Gastroesophageal sphincter (tissue), 4 donors: ENCODE measurements around the gene SNCB. TPM values are rescaled to one million over a fixed set of nuclear protein-coding genes. Genes with fewer than 3 reads are reported as not detected.

Experiments used
- ATAC-seq: fragments of 150-250 bp; one replicate; pipeline ENCODE4 v1.9.1; 2016; ENCODE audit warnings: mild to moderate bottlenecking, moderate library complexity
- H3K27ac ChIP-seq, 4 donors: fragments of 200-600 bp; sonication (generic) in 3 of 4; 1 replicate in 3 of 4; 2 replicates in 1 of 4; pipeline ENCODE4 v1.5.1; 2016 to 2019
- H3K27me3 ChIP-seq: fragments of 200-600 bp; sonication (generic); one replicate; pipeline ENCODE4 v1.5.1; 2019
- H3K36me3 ChIP-seq, 2 donors: fragments of 200-600 bp; sonication (generic); one replicate each; pipeline ENCODE4 v1.5.1; 2019; ENCODE audit warnings: control low read depth in 1 of 2
- H3K4me1 ChIP-seq, 3 donors: fragments of 200-600 bp; sonication (generic); 1 replicate in 2 of 3; 2 replicates in 1 of 3; pipeline ENCODE4 v1.5.1; 2016 to 2019; ENCODE audit warnings: control low read depth in 2 of 3
- H3K4me3 ChIP-seq, 2 donors: fragments of 200-600 bp; sonication (generic); one replicate each; pipeline ENCODE4 v1.5.1; 2019; ENCODE audit warnings: mild to moderate bottlenecking in 1 of 2, moderate library complexity in 1 of 2
- H3K9me3 ChIP-seq, 3 donors: fragments of 200-600 bp; sonication (generic); one replicate each; pipeline ENCODE4 v1.5.1; 2017 to 2019; ENCODE audit warnings: control low read depth in 2 of 3
- EP300 ChIP-seq: sonication (generic); formaldehyde crosslinking; IDR thresholded peaks from one replicate; pipeline ENCODE4 v1.6.1; 2017; ENCODE audit warnings: antibody characterized with exemption, mild to moderate bottlenecking
- POLR2A ChIP-seq, 2 donors: fragments of 450-650 bp; IDR thresholded peaks; one replicate each; pipeline ENCODE4 v1.6.1; 2017; ENCODE audit warnings: antibody characterized with exemption in 2 of 2, mild to moderate bottlenecking in 2 of 2, moderate library complexity in 1 of 2
- POLR2AphosphoS5 ChIP-seq: sonication (generic); formaldehyde crosslinking; IDR thresholded peaks from one replicate; pipeline ENCODE4 v1.6.1; 2017; ENCODE audit warnings: antibody characterized with exemption
- WGBS, 2 donors: methylation state at CpG; one replicate each; pipeline ENCODE4 v1.1.5; 2018; ENCODE audit warnings: low coverage in 1 of 2; 5-methylcytosine and 5-hydroxymethylcytosine counted together
- total RNA-seq, 4 donors: library from RNA; depleted of rRNA; stranded (reverse); fragments of >200 nt; gene quantifications; one replicate each; pipeline ENCODE4 v1.1.0, GENCODE V29; 2016
- TF ChIP-seq, protein P1 (sequence below), 4 experiments: fragments of 200-600 bp in 2 of 4; fragments of 450-650 bp in 2 of 4; sonication (generic) in 1 of 4; IDR thresholded peaks; one replicate each; pipeline ENCODE4 v1.5.1; 2017 to 2019; ENCODE audit warnings: antibody characterized with exemption in 4 of 4, mild to moderate bottlenecking in 2 of 4, moderate library complexity in 2 of 4

The SNCB gene
- total RNA-seq, 4 donors from 2014 or later, result not detected

DNA sequence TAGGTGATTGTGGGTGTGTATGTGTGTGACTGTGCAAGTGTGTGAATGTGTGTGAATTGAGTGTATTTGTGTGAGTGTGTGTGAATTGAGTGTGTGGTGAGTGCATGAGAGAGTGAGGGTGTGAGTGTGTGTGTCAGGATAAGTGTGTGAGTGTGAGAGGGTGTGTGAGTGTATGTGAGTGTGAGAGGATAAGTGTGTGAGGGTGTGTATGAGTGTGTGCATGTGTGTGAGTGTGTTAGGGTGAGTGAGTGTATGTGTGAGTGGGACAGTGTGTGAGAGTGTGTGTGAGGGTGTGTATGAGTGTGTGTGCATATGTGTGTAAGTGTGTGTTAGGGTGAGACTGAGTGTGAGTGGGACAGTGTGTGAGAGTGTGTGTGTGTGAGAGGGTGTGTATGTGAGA lies 42.0 kb downstream of the SNCB start:
- Histone ChIP-seq H3K4me3 (no peak overlapping the region), H3K27me3 (peaks cover 13% of the 10 kb centered on the region), H3K27ac (no peak overlapping the region), H3K9me3 (peaks cover 0 to 25% (median 0%) of the 10 kb centered on the region in 3 donors), H3K4me1 (no peaks in the 10 kb centered on the region), H3K36me3 (no peaks in the 10 kb centered on the region)
- no peak for ATAC-seq
- TF ChIP-seq, protein P1, sequence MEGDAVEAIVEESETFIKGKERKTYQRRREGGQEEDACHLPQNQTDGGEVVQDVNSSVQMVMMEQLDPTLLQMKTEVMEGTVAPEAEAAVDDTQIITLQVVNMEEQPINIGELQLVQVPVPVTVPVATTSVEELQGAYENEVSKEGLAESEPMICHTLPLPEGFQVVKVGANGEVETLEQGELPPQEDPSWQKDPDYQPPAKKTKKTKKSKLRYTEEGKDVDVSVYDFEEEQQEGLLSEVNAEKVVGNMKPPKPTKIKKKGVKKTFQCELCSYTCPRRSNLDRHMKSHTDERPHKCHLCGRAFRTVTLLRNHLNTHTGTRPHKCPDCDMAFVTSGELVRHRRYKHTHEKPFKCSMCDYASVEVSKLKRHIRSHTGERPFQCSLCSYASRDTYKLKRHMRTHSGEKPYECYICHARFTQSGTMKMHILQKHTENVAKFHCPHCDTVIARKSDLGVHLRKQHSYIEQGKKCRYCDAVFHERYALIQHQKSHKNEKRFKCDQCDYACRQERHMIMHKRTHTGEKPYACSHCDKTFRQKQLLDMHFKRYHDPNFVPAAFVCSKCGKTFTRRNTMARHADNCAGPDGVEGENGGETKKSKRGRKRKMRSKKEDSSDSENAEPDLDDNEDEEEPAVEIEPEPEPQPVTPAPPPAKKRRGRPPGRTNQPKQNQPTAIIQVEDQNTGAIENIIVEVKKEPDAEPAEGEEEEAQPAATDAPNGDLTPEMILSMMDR (IDR thresholded peaks at IDR 0.05), result no peak
- TF ChIP-seq EP300 (no peak), POLR2AphosphoS5 (no peak), POLR2A (IDR thresholded peaks at IDR 0.05) (no peak)

DNA sequence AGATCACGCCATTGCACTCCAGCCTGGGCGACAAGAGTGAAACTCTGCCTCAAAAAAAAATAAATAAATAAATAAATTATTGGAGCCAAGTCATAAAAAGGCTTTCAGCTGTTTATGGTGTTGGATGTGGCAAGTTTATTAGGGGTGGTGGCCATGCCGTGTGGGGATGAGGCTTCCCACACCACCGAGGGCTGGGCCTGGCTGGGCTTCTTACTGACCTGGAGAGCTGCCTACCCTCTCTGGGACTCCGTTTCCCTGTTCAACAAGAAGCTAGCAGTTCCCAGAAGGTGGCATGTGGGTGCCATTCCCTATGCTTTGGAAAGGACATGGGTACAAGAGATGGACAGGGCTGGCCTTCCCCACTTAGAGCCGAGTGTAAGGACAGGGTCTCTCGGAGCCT lies 42.9 kb downstream of the SNCB start:
- TF ChIP-seq EP300, result no peak
- TF ChIP-seq, protein P1 (IDR thresholded peaks at IDR 0.05), result no peak
- no peak for TF ChIP-seq POLR2A (IDR thresholded peaks at IDR 0.05)
- no peak for TF ChIP-seq POLR2AphosphoS5
- no peak for ATAC-seq
- Histone ChIP-seq H3K9me3 (peaks cover 0 to 25% (median 0%) of the 10 kb centered on the region in 3 donors), H3K36me3 (no peaks in the 10 kb centered on the region), H3K27me3 (peaks cover 7% of the 10 kb centered on the region), H3K4me1 (no peaks in the 10 kb centered on the region), H3K4me3 (no peak overlapping the region), H3K27ac (no peak overlapping the region)
- WGBS, 2 donors, result 78 to 93% methylated on average over 2 to 7 of the region's 7 CpGs

DNA sequence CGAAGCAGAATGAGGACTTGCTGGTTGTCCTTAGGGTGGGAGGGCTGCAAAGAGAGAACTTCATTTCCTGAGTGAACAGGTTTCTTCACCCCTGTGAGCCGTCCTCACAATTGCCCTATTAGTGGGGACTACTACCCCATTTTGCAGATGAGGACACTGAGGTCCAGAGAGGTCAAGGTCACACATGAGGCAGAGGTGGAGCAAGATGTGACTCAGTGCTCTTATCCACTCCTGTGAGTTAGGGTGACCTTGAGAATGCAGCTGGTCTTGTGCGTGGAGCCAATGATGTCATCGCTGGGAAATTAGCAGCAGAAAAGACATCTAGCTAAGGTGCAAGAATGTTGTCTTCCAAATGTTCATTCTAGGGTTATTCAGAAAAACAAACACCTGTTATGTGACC lies 47.3 kb downstream of the SNCB start:
- peaks cover 7% of the 10 kb centered on the region for H3K27me3 ChIP-seq
- H3K9me3 ChIP-seq, result peaks cover 0 to 25% (median 0%) of the 10 kb centered on the region in 3 donors
- H3K4me1 ChIP-seq, result no peaks in the 10 kb centered on the region
- ATAC-seq, result no peak
- no peaks in the 10 kb centered on the region for H3K36me3 ChIP-seq
- H3K27ac ChIP-seq, result no peak overlapping the region
- 89% methylated on average over 3 of the region's 4 CpGs for WGBS, 2 donors
- no peak overlapping the region for H3K4me3 ChIP-seq
- TF ChIP-seq POLR2A (IDR thresholded peaks at IDR 0.05) (no peak), POLR2AphosphoS5 (no peak), EP300 (no peak)
- TF ChIP-seq, protein P1 (IDR thresholded peaks at IDR 0.05), result no peak

DNA sequence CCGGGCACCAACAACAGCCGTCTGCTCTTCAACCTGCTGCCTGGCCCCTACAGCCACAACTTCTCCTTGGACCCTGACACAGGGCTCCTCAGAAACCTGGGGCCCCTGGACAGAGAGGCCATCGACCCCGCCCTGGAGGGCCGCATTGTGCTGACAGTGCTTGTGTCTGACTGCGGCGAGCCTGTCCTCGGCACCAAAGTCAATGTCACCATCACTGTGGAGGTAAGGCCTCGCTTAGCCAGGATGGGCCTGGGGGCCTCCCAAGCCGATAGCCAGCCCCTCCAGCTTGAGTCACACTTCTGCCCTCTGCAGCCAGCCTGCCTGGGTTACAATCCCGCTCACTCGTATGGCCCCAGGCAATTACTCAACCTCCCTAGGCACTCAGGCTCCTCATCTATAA lies 49.0 kb downstream of the SNCB start:
- TF ChIP-seq POLR2AphosphoS5, result no peak
- no peak for TF ChIP-seq EP300
- TF ChIP-seq POLR2A (IDR thresholded peaks at IDR 0.05), result no peak
- TF ChIP-seq, protein P1 (IDR thresholded peaks at IDR 0.05), result no peak
- peaks cover 3% of the 10 kb centered on the region for H3K27me3 ChIP-seq
- no peak overlapping the region for H3K27ac ChIP-seq
- H3K36me3 ChIP-seq, result no peaks in the 10 kb centered on the region
- WGBS, 2 donors, result 46 to 83% methylated on average over 2 to 6 of the region's 12 CpGs
- H3K4me3 ChIP-seq, result no peak overlapping the region
- ATAC-seq, result no peak
- H3K9me3 ChIP-seq, result peaks cover 0 to 25% (median 0%) of the 10 kb centered on the region in 3 donors
- H3K4me1 ChIP-seq, result no peaks in the 10 kb centered on the region

DNA sequence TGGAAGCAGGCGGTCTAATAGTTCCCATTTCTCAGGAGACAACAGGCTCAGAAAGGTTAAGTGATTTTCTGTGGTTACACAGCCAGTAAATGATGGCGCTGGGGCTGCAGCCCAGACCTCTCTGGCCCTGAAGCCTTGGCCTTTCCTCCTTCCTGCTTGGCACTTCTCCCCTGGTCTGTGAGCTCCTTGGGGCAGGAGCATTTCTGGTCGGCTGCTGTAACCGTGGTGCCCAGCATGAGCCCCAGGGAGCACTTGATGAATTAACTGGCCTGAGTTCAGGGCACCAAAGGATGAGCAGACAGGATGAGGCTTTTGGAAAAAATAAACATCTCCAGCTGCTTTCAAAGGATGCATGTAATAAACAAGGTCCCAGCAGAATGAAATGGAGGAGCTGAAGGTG lies 51.0 kb downstream of the SNCB start:
- Histone ChIP-seq H3K27ac (no peak overlapping the region), H3K27me3 (peaks cover 13% of the 10 kb centered on the region), H3K4me1 (no peaks in the 10 kb centered on the region), H3K4me3 (no peak overlapping the region), H3K9me3 (peaks cover 0 to 8% (median 0%) of the 10 kb centered on the region in 3 donors), H3K36me3 (no peaks in the 10 kb centered on the region)
- WGBS, 2 donors, result 90% methylated on average over 2 of the region's 4 CpGs; no CpG with 5 or more reads in 1 of the 2 donors
- no peak for ATAC-seq
- no peak for TF ChIP-seq POLR2AphosphoS5
- TF ChIP-seq, protein P1 (IDR thresholded peaks at IDR 0.05), result no peak
- TF ChIP-seq POLR2A (IDR thresholded peaks at IDR 0.05), result no peak
- TF ChIP-seq EP300, result no peak
